ENCODE results near the gene HEPN1. TPM values are rescaled to one million over a fixed set of nuclear protein-coding genes. Genes with fewer than 3 reads are reported as not detected.

HEPN1 gene
- total and polyA plus RNA-seq, 2 donors (not counting 3 experiments of a cell fraction or from before 2014, with no cell fraction given) = not detected

- Histone ChIP-seq H3K79me2 (ENCODE audit: control insufficient read depth, insufficient read depth, low read length) (peaks cover 39% of the 10 kb centered on the region), H4K20me1 (replicated peaks; ENCODE audit: control insufficient read depth, extremely low read depth, insufficient read depth, low read length) (no peaks in the 10 kb centered on the region), H3K27ac (ENCODE audit: insufficient read depth, low read depth, low read length) (peak overlapping the region; percentile 95), H2AFZ (ENCODE audit: low read depth, low read length) (no peak overlapping the region), H3K27me3 (ENCODE audit: control insufficient read depth in 2 of 2, insufficient read depth in 2 of 2, low read length in 2 of 2) (no peaks in the 10 kb centered on the region), H3K4me3 (replicated peaks in 1 of 3; ENCODE audit: insufficient read depth in 1 of 3, low read depth in 1 of 3, low read length in 3 of 3) (no peak overlapping the region), H3K9me3 (replicated peaks; ENCODE audit: control insufficient read depth, insufficient read depth, low read length) (no peaks in the 10 kb centered on the region), H3K9ac (replicated peaks; ENCODE audit: extremely low read depth, insufficient read depth, low read length) (peak overlapping the region; percentile 88), H3K9me1 (replicated peaks; ENCODE audit: control insufficient read depth, extremely low read depth, insufficient read depth, low read length) (no peaks in the 10 kb centered on the region), H3K4me1 (ENCODE audit: control insufficient read depth, extremely low read depth, insufficient read depth, low read length) (peaks cover 60% of the 10 kb centered on the region), H3K36me3 (ENCODE audit: control insufficient read depth in 2 of 2, extremely low read depth in 1 of 2, insufficient read depth in 2 of 2, low read length in 2 of 2) (peaks cover 2 to 6% of the 10 kb centered on the region in 2 experiments), H3K4me2 (ENCODE audit: insufficient read depth, low read length) (peak overlapping the region; percentile 78)
- dilution Hi-C loops (cut with MboI; ENCODE audit: extremely low pct_ligation_motif_present, low sequenced_read_pairs) = no loop called here
- peak; percentile 56 for DNase-seq (ENCODE audit: low read depth, low spot score)
- POLR2A ChIA-PET = interaction anchor here (1.6 to 4.2 kb wide), 5 partner anchors 12 to 54 kb away, joined by 4 to 39 read pairs (median 23); partner anchors contain the start of gene CCDC15
- TF ChIP-seq GATA2 (IDR thresholded peaks at IDR 0.05; ENCODE audit: insufficient read depth, insufficient read length, low read depth, low read length) = no peak
- peak; percentile 37 to 40 for TF ChIP-seq CTCF (IDR thresholded peaks at IDR 0.05; ENCODE audit: extremely low read depth in 1 of 2, insufficient read depth in 1 of 2, low read depth in 1 of 2, low read length in 2 of 2)
- no peak for TF ChIP-seq MAX (IDR thresholded peaks at IDR 0.05; ENCODE audit: insufficient read depth, insufficient read length)
- TF ChIP-seq FOS (IDR thresholded peaks at IDR 0.05; ENCODE audit: borderline replicate concordance, insufficient read depth, low read length) = no peak
- TF ChIP-seq JUN (IDR thresholded peaks at IDR 0.05; ENCODE audit: borderline replicate concordance, insufficient read depth, insufficient read length, low read depth) = no peak
- TF ChIP-seq POLR2A (IDR thresholded peaks at IDR 0.05; ENCODE audit: low read depth, low read length) = peak; percentile 16
- no peak for TF ChIP-seq MYC (IDR thresholded peaks at IDR 0.05; ENCODE audit: low read depth, low read length)
- intact Hi-C loops (cut with micrococcal nuclease) = loop anchor here (1.0 to 10.0 kb wide), 10 partner anchors 16 to 1837 kb away; partner anchors contain the start of genes HSPA8, SLC37A2, STT3A and TMEM218
- CTCF ChIA-PET = interaction anchor here (0.6 to 5.7 kb wide), 15 partner anchors 12 to 529 kb away, joined by 3 to 70 read pairs (median 9); partner anchors contain the start of genes CCDC15, HEPACAM and HEPN1
- BruUV-seq (replicated peaks) = no TSS peak
- peak; percentile 35 for FAIRE-seq
Observed at GRCh38 chr11:124899383-124900145, 19.5 kb upstream of the HEPN1 start.

All from endothelial cell of umbilical vein (primary cell).